Cardiac atrium fibroblast (primary cell): Measurements from ENCODE around the gene ARL10. TPM values are rescaled to one million over a fixed set of nuclear protein-coding genes. Genes with fewer than 3 reads are reported as not detected.

Source experiments
- total RNA-seq: library from RNA; depleted of rRNA; stranded (reverse); fragments of >200 nt; gene quantifications from 2 replicates; pipeline ENCODE4 v1.2.3, GENCODE V29; 2015

ARL10 gene, protein sequence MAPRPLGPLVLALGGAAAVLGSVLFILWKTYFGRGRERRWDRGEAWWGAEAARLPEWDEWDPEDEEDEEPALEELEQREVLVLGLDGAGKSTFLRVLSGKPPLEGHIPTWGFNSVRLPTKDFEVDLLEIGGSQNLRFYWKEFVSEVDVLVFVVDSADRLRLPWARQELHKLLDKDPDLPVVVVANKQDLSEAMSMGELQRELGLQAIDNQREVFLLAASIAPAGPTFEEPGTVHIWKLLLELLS
- total RNA-seq: 5.6 and 8.7 TPM in 2 replicates

DNA sequence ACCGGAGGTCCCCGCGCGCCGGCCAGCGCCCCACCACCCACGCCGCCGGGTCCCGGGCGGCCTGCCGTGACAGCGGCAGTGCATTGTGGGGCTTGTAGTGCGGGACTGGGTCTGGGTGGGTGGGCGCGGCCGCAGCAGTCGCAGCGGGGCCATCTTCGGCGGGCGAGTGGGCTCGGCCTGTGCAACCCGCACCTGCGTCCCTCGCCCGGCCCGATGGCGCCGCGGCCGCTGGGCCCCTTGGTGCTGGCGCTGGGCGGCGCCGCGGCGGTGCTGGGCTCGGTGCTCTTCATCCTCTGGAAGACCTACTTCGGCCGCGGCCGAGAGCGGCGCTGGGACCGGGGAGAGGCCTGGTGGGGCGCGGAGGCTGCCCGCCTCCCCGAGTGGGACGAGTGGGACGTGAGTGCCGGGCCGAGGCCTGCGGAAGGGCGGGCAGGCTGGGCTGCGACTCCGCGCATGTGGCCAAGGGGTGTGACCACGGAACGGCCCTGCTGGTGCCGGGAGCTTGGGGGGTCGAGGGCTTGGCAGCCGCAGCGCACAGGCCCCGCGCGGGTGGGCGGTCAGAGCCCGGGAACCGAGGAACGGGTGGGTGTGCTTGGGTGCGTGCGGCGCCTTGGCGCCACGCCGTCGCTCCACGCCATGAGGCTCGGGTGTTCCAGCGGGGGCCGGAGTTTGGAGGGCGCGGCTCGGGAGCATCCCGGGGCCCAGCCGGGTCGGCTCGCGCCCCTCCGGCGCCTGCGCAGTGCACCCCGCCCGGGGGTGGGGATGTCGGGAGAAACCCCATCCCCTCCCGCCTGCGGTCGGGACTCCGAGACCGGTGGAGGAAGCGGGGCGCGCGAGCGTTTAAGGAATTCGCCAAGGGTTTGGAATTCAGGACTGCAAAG is at the start of gene ARL10:
Gene ARL10 (plus strand): TSS at position 137 of the 881 bp plus-strand sequence. CDS start 77 bp downstream, at position 214.

DNA sequence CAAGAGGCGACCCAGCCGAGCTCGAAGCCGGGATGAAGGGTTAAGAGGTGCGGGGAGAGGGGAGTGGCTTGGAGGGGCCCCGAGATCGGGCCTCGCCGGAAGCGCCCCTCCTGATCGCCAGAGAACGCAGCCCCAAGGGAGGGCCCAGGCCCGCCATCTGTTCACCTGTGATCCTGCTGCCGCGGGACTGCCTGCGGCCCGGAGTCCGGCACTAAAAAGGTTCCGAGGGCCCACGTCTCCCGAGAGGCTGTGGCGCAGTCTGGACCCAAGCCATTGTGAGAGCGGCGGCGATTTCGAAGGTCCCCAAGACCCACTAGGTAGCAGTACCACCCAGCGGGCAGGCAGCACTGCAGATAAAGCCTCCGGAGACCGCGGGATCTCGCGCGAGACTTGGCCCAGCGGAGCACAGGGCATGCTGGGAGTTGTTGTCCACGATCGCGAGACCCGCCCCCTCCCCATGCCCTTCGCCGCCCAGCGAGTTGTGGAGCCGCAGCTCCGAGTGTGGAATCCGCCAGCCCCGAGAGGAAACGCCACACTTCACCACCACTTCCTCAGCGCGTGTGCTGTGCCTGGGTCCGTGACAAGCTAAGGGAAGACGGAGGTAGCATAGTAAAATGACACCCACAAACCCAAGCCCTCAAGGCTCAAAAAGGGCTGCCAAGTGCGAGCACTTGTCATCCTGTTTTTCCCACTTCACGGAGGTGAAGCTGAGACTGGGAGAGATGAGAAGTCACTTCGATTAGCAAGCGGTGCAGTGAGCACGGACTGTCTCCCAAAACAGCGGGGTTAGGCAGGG is 3.7 kb upstream of the ARL10 start, which contains the start of gene KIAA1191:
Gene KIAA1191 (minus strand): TSS at position 328 of the 796 bp plus-strand sequence. CDS start 2,256 bp downstream, outside the sequence.

DNA sequence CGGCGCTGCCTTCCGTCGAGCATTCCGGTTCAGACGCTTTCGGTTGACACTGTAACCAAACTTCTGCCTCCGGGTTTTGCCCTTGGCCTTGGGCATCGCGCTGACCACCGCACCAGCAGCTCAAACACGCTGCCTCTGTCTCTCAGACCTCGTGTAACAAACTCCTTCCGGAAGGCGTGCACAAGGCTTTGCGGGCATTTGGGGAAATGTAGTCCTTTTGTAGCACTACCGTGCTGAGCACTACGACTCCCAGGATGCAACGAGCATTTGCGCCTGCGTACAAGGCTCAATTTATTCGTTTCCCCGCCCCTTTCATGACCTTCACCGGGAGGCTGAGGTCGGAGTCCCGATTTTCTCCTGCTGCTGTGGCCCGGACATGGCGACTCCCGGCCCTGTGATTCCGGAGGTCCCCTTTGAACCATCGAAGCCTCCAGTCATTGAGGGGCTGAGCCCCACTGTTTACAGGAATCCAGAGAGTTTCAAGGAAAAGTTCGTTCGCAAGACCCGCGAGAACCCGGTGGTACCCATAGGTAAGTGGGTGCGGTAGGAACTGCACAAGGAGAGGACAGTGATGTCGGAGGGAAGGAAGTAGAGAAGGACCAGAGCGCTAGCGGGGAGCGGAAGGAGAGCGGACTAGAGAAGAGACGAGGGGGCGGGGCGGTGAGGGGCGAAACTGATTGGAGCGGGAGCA is 23.3 kb downstream of the ARL10 start, which contains the start of the genes HIGD2A and NOP16:
Gene HIGD2A (plus strand): TSS at position 308 of the 691 bp plus-strand sequence. CDS start 69 bp downstream, at position 377.
Gene NOP16 (minus strand): TSS at position 155 of the 691 bp plus-strand sequence. CDS start 59 bp downstream, at position 96.

DNA sequence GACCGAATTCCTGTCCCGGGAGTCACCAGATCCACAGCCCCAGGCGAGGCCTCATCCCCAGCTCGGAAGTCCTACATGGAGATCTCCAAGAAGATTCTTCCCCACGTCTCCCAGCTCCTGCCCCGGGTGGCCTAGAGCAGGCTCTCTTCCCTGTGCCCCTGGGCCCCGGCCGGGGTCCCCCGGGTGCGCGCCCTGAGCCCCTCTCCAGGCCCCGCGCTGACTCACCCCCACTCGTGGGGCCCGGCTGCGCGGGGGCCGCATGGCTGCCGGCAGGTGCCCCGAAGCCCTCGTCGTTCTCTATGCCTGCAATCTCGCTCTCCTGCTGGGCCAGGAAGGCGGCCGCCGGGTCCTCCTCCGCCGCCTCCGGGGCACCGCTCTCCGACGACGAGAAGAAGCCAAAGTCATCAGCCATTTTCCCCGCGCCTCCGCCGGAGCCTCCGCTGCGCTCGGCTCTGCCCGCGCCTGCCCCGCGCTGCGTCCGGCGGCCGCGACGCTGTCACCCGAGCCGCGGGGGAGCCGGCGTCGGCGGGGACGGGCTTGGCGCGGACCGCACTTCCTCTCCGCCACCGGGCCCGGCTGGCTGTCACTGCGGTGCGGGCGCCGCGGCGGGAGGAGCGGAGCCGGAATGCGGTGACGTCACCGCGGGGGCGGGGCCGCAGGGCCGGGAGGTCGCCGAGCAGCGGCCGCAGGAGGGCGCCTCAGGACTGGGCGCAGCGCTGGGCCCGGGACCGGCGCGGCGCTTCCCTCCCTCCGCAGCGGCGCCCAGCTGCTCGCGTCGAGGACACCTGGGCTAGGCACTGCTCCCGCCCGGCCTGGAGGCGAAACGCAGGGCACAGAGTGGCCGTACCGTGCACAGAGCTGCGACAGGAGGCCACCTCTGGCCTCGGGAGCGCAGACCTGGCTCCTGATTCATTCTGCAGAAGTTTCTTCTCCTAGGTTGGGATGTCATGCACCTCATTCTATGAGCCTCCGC is 51.0 kb downstream of the ARL10 start, which contains the start of gene CLTB:
Gene CLTB (minus strand): TSS at position 588 of the 973 bp plus-strand sequence. CDS start 176 bp downstream, at position 412.

Other genes with a start within 250 kb of the ARL10 start
- gene SIMC1, start 127.1 kb upstream of the ARL10 start, total RNA-seq: 7.0 and 11.5 TPM in 2 replicates
- 88.3 and 144 TPM in 2 replicates for gene KIAA1191, start 3.7 kb upstream of the ARL10 start, total RNA-seq
- 13.3 and 19.3 TPM in 2 replicates for gene NOP16, start 23.1 kb downstream of the ARL10 start, total RNA-seq
- gene HIGD2A, start 23.3 kb downstream of the ARL10 start, total RNA-seq: 85.7 and 124 TPM in 2 replicates
- 86.3 and 98.0 TPM in 2 replicates for gene CLTB, start 51.1 kb downstream of the ARL10 start, total RNA-seq
- gene FAF2, start 82.9 kb downstream of the ARL10 start, total RNA-seq: 32.7 and 35.2 TPM in 2 replicates
- gene RNF44, start 171.9 kb downstream of the ARL10 start, total RNA-seq: 2.9 and 4.9 TPM in 2 replicates
- not detected in 2 replicates for gene CDHR2, start 183.9 kb downstream of the ARL10 start, total RNA-seq
- 2.7 and 3.7 TPM in 2 replicates for gene GPRIN1, start 244.7 kb downstream of the ARL10 start, total RNA-seq